Gastrocnemius medialis (tissue), 4 donors: ENCODE measurements around the gene EVC.

ENCODE experiments used
- POLR2A ChIP-seq, 2 donors: fragments of 450-650 bp; IDR thresholded peaks; one replicate each; pipeline ENCODE4 v1.6.1; 2017; ENCODE audit warnings: antibody characterized with exemption in 2 of 2, mild to moderate bottlenecking in 2 of 2, moderate library complexity in 2 of 2
- TF ChIP-seq, protein P1 (sequence below), 5 experiments: fragments of 450-650 bp in 3 of 5; fragments of 200-600 bp in 2 of 5; sonication (generic) in 2 of 5; IDR thresholded peaks in 4 of 5; conservative IDR thresholded peaks in 1 of 5; 1 replicate in 4 of 5; 2 replicates in 1 of 5; pipeline ENCODE4 v1.5.1; 2016 to 2019; ENCODE audit warnings: antibody characterized with exemption in 5 of 5, mild to moderate bottlenecking in 3 of 5, moderate library complexity in 3 of 5

DNA sequence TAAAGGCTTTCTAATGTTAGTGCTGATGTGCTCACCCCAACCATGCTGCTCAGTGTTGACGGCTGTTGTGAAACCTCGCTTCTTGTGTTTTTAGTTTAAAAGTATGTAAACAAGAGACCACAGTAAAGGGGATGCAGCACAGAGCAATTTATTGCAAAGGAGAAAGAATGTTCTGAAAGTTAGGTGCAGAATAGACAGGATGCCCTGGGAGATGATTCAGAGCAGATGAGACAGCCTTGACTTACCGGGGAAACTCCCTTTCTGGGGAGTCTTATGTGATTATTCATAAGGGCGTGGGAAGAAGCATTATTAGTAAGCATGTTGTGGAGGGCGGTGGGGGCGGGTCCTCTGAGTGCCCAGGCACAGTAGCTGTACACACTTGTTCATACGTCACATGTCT lies 47.7 kb downstream of the EVC start:
- TF ChIP-seq, protein P1, sequence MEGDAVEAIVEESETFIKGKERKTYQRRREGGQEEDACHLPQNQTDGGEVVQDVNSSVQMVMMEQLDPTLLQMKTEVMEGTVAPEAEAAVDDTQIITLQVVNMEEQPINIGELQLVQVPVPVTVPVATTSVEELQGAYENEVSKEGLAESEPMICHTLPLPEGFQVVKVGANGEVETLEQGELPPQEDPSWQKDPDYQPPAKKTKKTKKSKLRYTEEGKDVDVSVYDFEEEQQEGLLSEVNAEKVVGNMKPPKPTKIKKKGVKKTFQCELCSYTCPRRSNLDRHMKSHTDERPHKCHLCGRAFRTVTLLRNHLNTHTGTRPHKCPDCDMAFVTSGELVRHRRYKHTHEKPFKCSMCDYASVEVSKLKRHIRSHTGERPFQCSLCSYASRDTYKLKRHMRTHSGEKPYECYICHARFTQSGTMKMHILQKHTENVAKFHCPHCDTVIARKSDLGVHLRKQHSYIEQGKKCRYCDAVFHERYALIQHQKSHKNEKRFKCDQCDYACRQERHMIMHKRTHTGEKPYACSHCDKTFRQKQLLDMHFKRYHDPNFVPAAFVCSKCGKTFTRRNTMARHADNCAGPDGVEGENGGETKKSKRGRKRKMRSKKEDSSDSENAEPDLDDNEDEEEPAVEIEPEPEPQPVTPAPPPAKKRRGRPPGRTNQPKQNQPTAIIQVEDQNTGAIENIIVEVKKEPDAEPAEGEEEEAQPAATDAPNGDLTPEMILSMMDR (IDR thresholded peaks at IDR 0.05 in 4 of 5, conservative IDR thresholded peaks at IDR 0.05 in 1 of 5) = no peak
- no peak for TF ChIP-seq POLR2A (IDR thresholded peaks at IDR 0.05)
